ENCODE measurements around the gene GUK1.
"Not testable (repeated sequence)": the region's sequence is repeated elsewhere in the genome, so short reads cannot be mapped to it uniquely, and the experiment has no call there.

The GUK1 gene

DNA sequence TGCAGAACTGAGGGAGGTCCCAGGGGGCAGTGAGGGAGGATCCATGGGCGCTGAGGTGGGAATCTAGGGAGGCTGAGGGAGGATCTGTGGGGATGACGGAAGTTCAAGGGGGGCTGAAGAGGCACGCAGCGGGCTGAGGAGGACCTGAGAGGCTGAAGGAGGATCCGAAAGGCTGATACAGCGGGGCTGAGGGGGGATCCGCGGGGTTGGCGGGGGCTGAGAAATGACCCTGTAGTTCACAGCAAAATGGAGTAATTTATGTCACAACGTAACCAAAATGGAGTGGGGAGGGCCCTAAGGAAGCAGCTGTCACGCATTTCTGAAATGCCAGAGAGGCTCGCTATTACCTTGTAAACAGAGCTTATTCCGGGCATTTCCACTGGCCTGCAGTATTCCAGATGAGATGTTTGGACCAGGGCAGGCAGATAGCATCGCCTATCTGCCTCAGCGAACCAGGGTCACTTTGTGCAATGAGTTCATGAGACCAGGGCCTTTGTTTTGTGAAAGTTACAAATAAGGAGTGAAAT is 30.1 kb upstream of the GUK1 start:
- H3K9ac ChIP-seq (ENCODE audit: insufficient read length, low read depth), result peak overlapping the region; percentile 96
- H3K4me3 ChIP-seq (ENCODE audit: insufficient read length, low read depth), result peak overlapping the region; percentile 96
- H3K4me1 ChIP-seq (ENCODE audit: insufficient read depth, insufficient read length), result no peaks in the 10 kb centered on the region
- TF ChIP-seq ZNF274 (IDR thresholded peaks at IDR 0.05; ENCODE audit: low read depth, low read length), result no peak
- TF ChIP-seq YY1 (IDR thresholded peaks at IDR 0.05; ENCODE audit: insufficient read depth, insufficient read length), result no peak
- TF ChIP-seq SUZ12 (IDR thresholded peaks at IDR 0.05; ENCODE audit: extremely low read depth, insufficient read depth, insufficient read length), result no peak
- peaks cover 32% of the 10 kb centered on the region for H3K36me3 ChIP-seq (ENCODE audit: insufficient read depth, insufficient read length, low read length)
- no peak for DNase-seq (ENCODE audit: low read depth, low spot score)
- peaks cover 10% of the 10 kb centered on the region for H3K27me3 ChIP-seq (ENCODE audit: insufficient read depth, insufficient read length)
- H3K9me3 ChIP-seq (ENCODE audit: insufficient read depth, low read length), result no peaks in the 10 kb centered on the region

- no peak for DNase-seq (ENCODE audit: low read depth, low spot score)
- peaks cover 10% of the 10 kb centered on the region for H3K27me3 ChIP-seq (ENCODE audit: insufficient read depth, insufficient read length)
- peaks cover 27% of the 10 kb centered on the region for H3K36me3 ChIP-seq (ENCODE audit: insufficient read depth, insufficient read length, low read length)
- no peak overlapping the region for H3K9ac ChIP-seq (ENCODE audit: insufficient read length, low read depth)
- H3K9me3 ChIP-seq (ENCODE audit: insufficient read depth, low read length), result peaks cover 3% of the 10 kb centered on the region; the same call in 1 of the 2 replicates
- TF ChIP-seq SUZ12 (IDR thresholded peaks at IDR 0.05; ENCODE audit: extremely low read depth, insufficient read depth, insufficient read length), result no peak
- TF ChIP-seq ZNF274 (IDR thresholded peaks at IDR 0.05; ENCODE audit: low read depth, low read length), result no peak
- no peak for TF ChIP-seq YY1 (IDR thresholded peaks at IDR 0.05; ENCODE audit: insufficient read depth, insufficient read length)
- H3K4me1 ChIP-seq (ENCODE audit: insufficient read depth, insufficient read length), result no peaks in the 10 kb centered on the region
- no peak overlapping the region for H3K4me3 ChIP-seq (ENCODE audit: insufficient read length, low read depth)
These were observed 29.5 kb upstream of the GUK1 start for GRCh38 chr1:228110556-228110955.

DNA sequence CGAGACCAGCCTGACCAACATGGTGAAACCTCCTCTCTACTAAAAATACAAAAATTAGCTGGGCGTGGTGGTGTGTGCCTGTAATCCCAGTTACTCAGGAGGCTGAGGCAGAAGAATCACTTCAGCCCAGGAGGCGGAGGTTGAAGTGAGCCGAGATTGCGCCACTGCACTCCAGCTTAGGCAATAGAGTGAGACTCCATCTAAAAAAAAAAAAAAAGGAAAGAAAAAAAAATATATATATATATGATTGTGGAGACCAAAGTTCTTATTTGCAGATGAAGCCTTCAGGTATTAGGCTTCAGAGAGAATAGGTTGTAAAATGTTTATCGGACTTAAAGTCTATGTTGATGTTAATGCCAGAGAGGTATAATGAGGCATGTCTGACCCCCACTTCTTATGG is 28.8 kb upstream of the GUK1 start:
- Histone ChIP-seq H3K27me3 (ENCODE audit: insufficient read depth, insufficient read length) (peaks cover 10% of the 10 kb centered on the region), H3K36me3 (ENCODE audit: insufficient read depth, insufficient read length, low read length) (peaks cover 20% of the 10 kb centered on the region), H3K9me3 (ENCODE audit: insufficient read depth, low read length) (peaks cover 11% of the 10 kb centered on the region; the same call in 1 of the 2 replicates)
- H3K9ac ChIP-seq (ENCODE audit: insufficient read length, low read depth); DNase-seq (ENCODE audit: low read depth, low spot score); H3K4me1 ChIP-seq (ENCODE audit: insufficient read depth, insufficient read length); H3K4me3 ChIP-seq (ENCODE audit: insufficient read length, low read depth): not testable (repeated sequence)

GRCh38 chr1:228112167-228112566 is 27.9 kb upstream of the GUK1 start:
- Histone ChIP-seq H3K4me3 (ENCODE audit: insufficient read length, low read depth) (no peak overlapping the region), H3K27me3 (ENCODE audit: insufficient read depth, insufficient read length) (peaks cover 10% of the 10 kb centered on the region), H3K4me1 (ENCODE audit: insufficient read depth, insufficient read length) (no peaks in the 10 kb centered on the region), H3K9ac (ENCODE audit: insufficient read length, low read depth) (no peak overlapping the region), H3K9me3 (ENCODE audit: insufficient read depth, low read length) (peaks cover 19% of the 10 kb centered on the region), H3K36me3 (ENCODE audit: insufficient read depth, insufficient read length, low read length) (peaks cover 11% of the 10 kb centered on the region)
- TF ChIP-seq YY1 (IDR thresholded peaks at IDR 0.05; ENCODE audit: insufficient read depth, insufficient read length), result no peak
- no peak for TF ChIP-seq ZNF274 (IDR thresholded peaks at IDR 0.05; ENCODE audit: low read depth, low read length)
- TF ChIP-seq SUZ12 (IDR thresholded peaks at IDR 0.05; ENCODE audit: extremely low read depth, insufficient read depth, insufficient read length), result no peak
- no peak for DNase-seq (ENCODE audit: low read depth, low spot score)

GRCh38 chr1:228112617-228113016 is 27.5 kb upstream of the GUK1 start:
- H3K27me3 ChIP-seq (ENCODE audit: insufficient read depth, insufficient read length), result peaks cover 10% of the 10 kb centered on the region
- no peak overlapping the region for H3K9ac ChIP-seq (ENCODE audit: insufficient read length, low read depth)
- H3K4me1 ChIP-seq (ENCODE audit: insufficient read depth, insufficient read length), result no peaks in the 10 kb centered on the region
- peaks cover 6% of the 10 kb centered on the region for H3K36me3 ChIP-seq (ENCODE audit: insufficient read depth, insufficient read length, low read length)
- no peak for DNase-seq (ENCODE audit: low read depth, low spot score)
- peaks cover 24% of the 10 kb centered on the region for H3K9me3 ChIP-seq (ENCODE audit: insufficient read depth, low read length)
- TF ChIP-seq ZNF274 (IDR thresholded peaks at IDR 0.05; ENCODE audit: low read depth, low read length) (no peak), YY1 (IDR thresholded peaks at IDR 0.05; ENCODE audit: insufficient read depth, insufficient read length) (no peak)
- H3K4me3 ChIP-seq (ENCODE audit: insufficient read length, low read depth), result no peak overlapping the region

GRCh38 chr1:228114827-228115226 is 25.3 kb upstream of the GUK1 start:
- no peaks in the 10 kb centered on the region for H3K36me3 ChIP-seq (ENCODE audit: insufficient read depth, insufficient read length, low read length)
- TF ChIP-seq ZNF274 (IDR thresholded peaks at IDR 0.05; ENCODE audit: low read depth, low read length), result no peak
- TF ChIP-seq YY1 (IDR thresholded peaks at IDR 0.05; ENCODE audit: insufficient read depth, insufficient read length), result no peak
- no peak for TF ChIP-seq SUZ12 (IDR thresholded peaks at IDR 0.05; ENCODE audit: extremely low read depth, insufficient read depth, insufficient read length)
- no peak for DNase-seq (ENCODE audit: low read depth, low spot score)
- no peak overlapping the region for H3K9ac ChIP-seq (ENCODE audit: insufficient read length, low read depth)
- peaks cover 7% of the 10 kb centered on the region for H3K27me3 ChIP-seq (ENCODE audit: insufficient read depth, insufficient read length)
- peaks cover 46% of the 10 kb centered on the region for H3K9me3 ChIP-seq (ENCODE audit: insufficient read depth, low read length)
- no peaks in the 10 kb centered on the region for H3K4me1 ChIP-seq (ENCODE audit: insufficient read depth, insufficient read length)
- H3K4me3 ChIP-seq (ENCODE audit: insufficient read length, low read depth), result no peak overlapping the region

- Histone ChIP-seq H3K9ac (ENCODE audit: insufficient read length, low read depth) (no peak overlapping the region), H3K36me3 (ENCODE audit: insufficient read depth, insufficient read length, low read length) (no peaks in the 10 kb centered on the region), H3K4me3 (ENCODE audit: insufficient read length, low read depth) (no peak overlapping the region), H3K4me1 (ENCODE audit: insufficient read depth, insufficient read length) (no peaks in the 10 kb centered on the region), H3K27me3 (ENCODE audit: insufficient read depth, insufficient read length) (no peaks in the 10 kb centered on the region), H3K9me3 (ENCODE audit: insufficient read depth, low read length) (peaks cover 52% of the 10 kb centered on the region)
- TF ChIP-seq ZNF274 (IDR thresholded peaks at IDR 0.05; ENCODE audit: low read depth, low read length) (no peak), SUZ12 (IDR thresholded peaks at IDR 0.05; ENCODE audit: extremely low read depth, insufficient read depth, insufficient read length) (no peak), YY1 (IDR thresholded peaks at IDR 0.05; ENCODE audit: insufficient read depth, insufficient read length) (no peak)
- DNase-seq (ENCODE audit: low read depth, low spot score), result no peak
These were observed 22.7 kb upstream of the GUK1 start for GRCh38 chr1:228117335-228117734.

DNA sequence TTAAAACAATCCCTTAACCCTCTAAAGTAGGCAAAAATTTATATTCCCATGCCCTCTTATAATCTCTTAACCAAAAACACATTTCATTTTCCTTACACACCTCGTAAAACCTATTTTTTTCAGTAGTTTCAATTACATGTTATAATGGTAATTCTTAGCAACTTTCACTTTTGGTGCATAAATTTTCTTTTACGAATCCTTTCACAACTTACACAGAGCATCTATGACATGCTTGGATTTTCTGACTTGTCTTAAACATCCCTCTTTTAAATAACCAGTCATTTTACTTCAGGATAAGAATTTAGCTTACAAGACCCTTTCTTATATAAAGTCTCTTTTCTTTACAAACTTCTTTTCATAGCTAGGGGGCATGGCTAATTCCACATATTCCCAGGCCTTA is 22.0 kb upstream of the GUK1 start:
- TF ChIP-seq SUZ12 (IDR thresholded peaks at IDR 0.05; ENCODE audit: extremely low read depth, insufficient read depth, insufficient read length) (no peak), ZNF274 (IDR thresholded peaks at IDR 0.05; ENCODE audit: low read depth, low read length) (no peak), YY1 (IDR thresholded peaks at IDR 0.05; ENCODE audit: insufficient read depth, insufficient read length) (no peak)
- Histone ChIP-seq H3K9ac (ENCODE audit: insufficient read length, low read depth) (no peak overlapping the region), H3K36me3 (ENCODE audit: insufficient read depth, insufficient read length, low read length) (no peaks in the 10 kb centered on the region), H3K4me3 (ENCODE audit: insufficient read length, low read depth) (no peak overlapping the region), H3K27me3 (ENCODE audit: insufficient read depth, insufficient read length) (no peaks in the 10 kb centered on the region), H3K4me1 (ENCODE audit: insufficient read depth, insufficient read length) (no peaks in the 10 kb centered on the region), H3K9me3 (ENCODE audit: insufficient read depth, low read length) (peaks cover 52% of the 10 kb centered on the region)
- no peak for DNase-seq (ENCODE audit: low read depth, low spot score)
